GM19035 (cell line): ENCODE results near the gene ADARB2.

Source experiments
- ATAC-seq: cut with Tn5 transposase; IDR thresholded peaks from one replicate; pipeline ENCODE4 v1.9.1; 2021; ENCODE audit not compliant: unreplicated experiment

ADARB2 gene

DNA sequence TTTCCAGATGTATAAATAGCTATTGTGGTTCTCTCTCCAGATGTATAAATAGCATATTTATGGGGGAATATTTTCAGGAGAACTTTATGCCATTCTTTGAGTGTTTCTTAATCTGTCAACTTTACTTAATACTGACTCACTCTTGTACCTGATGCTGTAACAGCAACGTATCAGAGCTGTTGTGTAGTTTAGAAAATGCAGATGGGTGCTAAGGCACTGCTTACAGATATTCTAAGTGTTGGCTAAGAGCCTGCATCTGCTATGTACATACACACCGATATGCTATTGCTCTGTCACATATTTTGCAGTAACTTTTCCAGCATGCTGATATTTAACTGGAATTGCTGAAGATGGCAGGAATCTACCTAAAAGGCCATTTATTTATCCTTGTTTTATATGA, 609.2 kb downstream of the ADARB2 start:
- no peak for ATAC-seq

GRCh38 chr10:1127629-1128028, 609.7 kb downstream of the ADARB2 start:
- ATAC-seq: no peak
